ENCODE results near the gene TMX4.
"Not testable (repeated sequence)": the region's sequence is repeated elsewhere in the genome, so short reads cannot be mapped to it uniquely, and the experiment has no call there.

Gene TMX4

GRCh38 chr20:7966176-7966575 is 53.4 kb downstream of the TMX4 start:
- peak; percentile 43 for DNase-seq

- peak; percentile 72 for DNase-seq
Measured at GRCh38 chr20:7959484-7959883, 60.1 kb downstream of the TMX4 start.

- DNase-seq, result not testable (repeated sequence)
Measured at GRCh38 chr20:7956561-7956960, 63.0 kb downstream of the TMX4 start.

- no peak for DNase-seq
Measured at GRCh38 chr20:7950387-7950786, 69.2 kb downstream of the TMX4 start.

GRCh38 chr20:7943891-7944290 is 75.7 kb downstream of the TMX4 start:
- DNase-seq, result no peak

GRCh38 chr20:7940341-7940740 is 79.2 kb downstream of the TMX4 start, which contains the start of gene HAO1:
HAO1 (minus strand) TSS chr20:7940458; CDS start chr20:7940422, 36 bp downstream.
- DNase-seq, result no peak

GRCh38 chr20:7939663-7940062 is 79.9 kb downstream of the TMX4 start:
- DNase-seq, result no peak

GRCh38 chr20:7938058-7938457 is 81.5 kb downstream of the TMX4 start:
- DNase-seq, result no peak

- no peak for DNase-seq
Measured at GRCh38 chr20:7937328-7937727, 82.2 kb downstream of the TMX4 start.

GRCh38 chr20:7935027-7935551 is 84.5 kb downstream of the TMX4 start:
- no peak for DNase-seq

GRCh38 chr20:7933346-7933745 is 86.2 kb downstream of the TMX4 start:
- no peak for DNase-seq

GRCh38 chr20:7930343-7930742 is 89.2 kb downstream of the TMX4 start:
- no peak for DNase-seq
